Activated CD4-positive, CD25-positive, alpha-beta regulatory T cell (primary cell): ENCODE data around the gene SRRM4.

ENCODE experiments used
- DNase-seq, 4 experiments: peaks; one replicate each; lab custom pipeline; 2025; lab: John Stamatoyannopoulos, UW

SRRM4 gene

DNA sequence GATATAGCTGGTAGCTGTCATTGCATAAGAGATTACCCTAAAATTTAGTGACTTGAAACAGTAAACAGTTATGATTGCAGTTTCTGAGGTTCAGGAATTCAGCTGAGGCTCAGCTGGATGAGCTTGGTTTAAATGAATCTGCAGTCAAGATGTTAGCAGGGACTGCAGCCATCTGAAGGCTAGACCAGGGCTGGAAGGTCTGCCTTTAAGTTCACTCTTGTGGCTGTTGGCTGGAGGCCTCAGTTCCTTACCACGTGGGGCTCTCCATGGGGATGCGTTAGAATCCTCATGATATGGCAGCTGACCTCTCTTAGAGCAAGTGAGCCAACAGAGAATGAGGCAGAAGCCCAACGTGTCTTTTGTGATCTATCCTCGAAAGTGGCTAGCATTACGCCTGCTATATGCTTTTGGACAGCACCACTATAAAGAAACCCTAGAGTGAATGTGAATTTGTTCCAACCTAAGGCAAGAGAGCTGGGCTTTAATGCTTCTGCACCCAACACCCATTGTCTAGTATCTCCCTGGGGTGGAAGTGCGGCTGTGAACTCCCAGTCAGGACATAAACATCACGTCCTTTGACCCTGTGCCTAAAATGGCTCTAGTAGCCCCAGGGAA is 223.4 kb downstream of the SRRM4 start:
- no peak for DNase-seq

DNA sequence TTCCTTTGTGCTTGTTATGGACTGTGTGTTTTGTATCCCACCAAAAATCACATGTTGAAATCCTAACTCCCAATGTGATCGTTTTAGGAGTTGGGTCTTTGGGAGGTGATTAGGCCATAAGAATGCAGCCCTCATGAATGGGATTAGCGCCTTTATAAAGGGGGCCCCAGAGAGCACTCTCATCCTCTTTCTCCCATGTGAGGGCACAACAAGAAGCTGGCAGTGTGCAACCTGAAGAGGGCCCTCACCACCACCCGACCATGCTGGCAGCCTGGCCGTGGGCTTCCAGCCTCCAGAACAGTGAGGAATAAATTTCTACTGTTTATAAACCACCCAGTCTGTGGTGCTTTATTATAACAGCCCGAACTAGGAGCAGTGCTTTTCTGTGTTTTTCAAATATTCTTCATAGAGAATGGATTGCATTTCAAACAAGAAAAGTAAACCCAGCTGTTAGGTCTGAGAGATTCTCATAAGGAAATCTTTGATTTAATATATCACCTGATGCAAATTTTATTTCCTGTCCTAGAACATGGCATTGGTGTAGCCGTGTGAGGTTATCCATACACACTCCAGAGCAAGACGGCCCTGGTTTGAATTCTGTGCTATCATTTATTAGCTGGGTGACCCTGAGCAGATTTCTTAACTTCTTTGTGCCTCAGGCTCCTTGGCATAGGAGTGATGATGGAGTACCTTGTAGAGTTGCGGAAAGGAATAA is 225.2 kb downstream of the SRRM4 start:
- no peak for DNase-seq

DNA sequence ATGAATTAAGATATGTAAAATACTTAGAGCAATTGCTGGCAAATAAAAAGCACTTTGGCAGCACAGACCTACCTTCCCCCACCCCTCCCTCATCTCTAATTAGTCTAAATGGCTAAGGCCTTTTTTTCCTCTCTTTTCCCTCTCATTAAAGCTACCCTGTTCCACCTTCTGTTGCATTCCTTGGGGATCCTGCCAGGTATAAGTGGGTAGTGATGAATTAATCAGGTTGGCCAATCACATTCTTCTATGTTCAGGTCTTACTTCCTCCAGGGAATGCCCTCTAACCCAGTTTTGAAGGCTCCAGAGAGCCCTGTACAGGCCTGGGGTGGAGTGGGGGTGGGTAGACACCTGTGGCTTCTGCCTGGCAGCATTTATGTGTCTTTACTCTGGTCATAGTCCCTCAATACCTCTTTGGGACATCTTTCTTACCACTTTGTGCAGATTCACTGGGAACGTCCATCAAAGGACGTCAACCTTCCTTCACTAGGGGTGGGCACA is 225.8 kb downstream of the SRRM4 start:
- DNase-seq, result no peak

DNA sequence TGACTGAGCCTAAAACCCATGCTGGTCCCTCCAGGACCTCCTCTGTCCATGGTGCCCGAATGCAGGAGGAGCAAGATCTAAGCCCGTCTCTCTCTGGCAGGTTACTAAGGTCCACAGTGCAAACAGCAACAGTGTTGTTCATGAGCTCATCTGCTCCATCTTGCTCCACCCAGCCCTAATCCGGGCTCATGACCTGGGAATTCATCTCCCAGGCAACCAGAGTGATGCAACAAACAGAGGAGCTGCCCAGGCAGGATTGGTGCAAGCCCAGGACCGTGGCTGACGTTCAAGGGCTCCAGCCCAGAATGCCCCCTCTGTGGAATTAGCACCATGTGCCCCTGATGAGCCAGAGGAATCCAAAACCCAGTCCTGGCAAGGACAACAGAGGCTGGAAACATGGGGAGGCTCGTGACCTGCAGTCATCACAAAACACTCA is 227.3 kb downstream of the SRRM4 start:
- DNase-seq, result no peak

DNA sequence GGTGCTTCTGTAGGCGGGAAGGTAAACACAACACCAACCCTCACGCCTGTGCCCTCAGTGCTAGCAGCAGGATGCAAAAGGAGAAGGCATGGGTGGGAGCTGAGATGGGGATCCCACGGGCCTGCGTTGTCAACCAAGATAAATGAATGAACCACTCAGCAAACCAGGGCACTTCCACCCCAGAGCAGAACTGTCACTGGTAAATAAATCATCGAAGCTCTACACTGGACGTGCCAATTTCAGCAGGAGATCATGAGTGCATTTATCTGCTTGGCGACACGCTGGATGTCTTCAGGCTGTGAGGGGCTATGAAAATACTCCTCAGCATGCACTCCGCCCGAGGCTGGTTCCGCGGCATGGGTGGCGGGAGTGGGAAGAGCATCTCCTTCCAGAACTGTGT is 230.5 kb downstream of the SRRM4 start:
- DNase-seq, result no peak
